Panc1 (cell line): Measurements from ENCODE around the gene RNU5B-1. TPM values are rescaled to one million over a fixed set of nuclear protein-coding genes. Genes with fewer than 3 reads are reported as not detected.
A peak's percentile ranks its signal among the peaks of the same experiment; 100 is the strongest.

Experiments
- ATAC-seq: fragments of 200-7000 bp; cut with Tn5 transposase; 2 replicates; pipeline ENCODE4 v1.9.1; 2020; ENCODE audit warnings: mild to moderate bottlenecking, moderate library complexity
- BruUV-seq: library from RNA; stranded (reverse); fragments of 400-500 nt; replicated peaks from 2 replicates; lab custom pipeline; 2021; lab: Mats Ljungman, UMichigan
- CTCF ChIA-PET: fragments of 300-600 bp; sonication (Branson Sonifier 250); formaldehyde crosslinking; loops from one replicate; lab custom pipeline; 2022; ENCODE audit warnings: antibody characterized with exemption; lab: Charles Lee
- POLR2A ChIA-PET: fragments of 300-600 bp; sonication (Branson Sonifier 250); formaldehyde crosslinking; loops from one replicate; lab custom pipeline; 2022; ENCODE audit warnings: antibody characterized with exemption; lab: Charles Lee
- DNase-seq: peaks from one replicate; pipeline ENCODE4 v3.0.0-alpha.2; 2010; ENCODE audit warnings: low read depth, low spot score
- H3K27ac ChIP-seq: 2 replicates; pipeline ENCODE4 v1.5.1; 2011; ENCODE audit warnings: mild to moderate bottlenecking, low read length, inconsistent platforms
- H3K27me3 ChIP-seq: fragments of 200-500 bp; sonication (Bioruptor generic); 2 replicates; pipeline ENCODE4 v1.6.0; 2014; ENCODE audit warnings: low read length, inconsistent platforms; ENCODE audit not compliant: control insufficient read depth, insufficient read depth
- H3K36me3 ChIP-seq: fragments of 200-500 bp; sonication (Bioruptor generic); 2 replicates; pipeline ENCODE4 v1.5.1; 2014; ENCODE audit warnings: inconsistent platforms, mild to moderate bottlenecking, low read length, moderate library complexity; ENCODE audit not compliant: control insufficient read depth, insufficient read depth
- H3K4me1 ChIP-seq: 2 replicates; pipeline ENCODE4 v1.5.1; 2011; ENCODE audit warnings: inconsistent platforms, mild to moderate bottlenecking, low read length, moderate library complexity; ENCODE audit not compliant: control insufficient read depth, insufficient read depth
- H3K4me3 ChIP-seq, 2 experiments: 2 replicates each; pipeline ENCODE4 v1.5.1; 2011 to 2012; ENCODE audit warnings: low read depth in 2 of 2, low read length in 2 of 2, mild to moderate bottlenecking in 2 of 2, inconsistent platforms in 1 of 2, moderate library complexity in 1 of 2
- H3K9me3 ChIP-seq: fragments of 200-500 bp; sonication (Bioruptor generic); 2 replicates; pipeline ENCODE4 v1.5.1; 2014; ENCODE audit warnings: low read depth, mild to moderate bottlenecking, inconsistent platforms, low read length, moderate library complexity; ENCODE audit not compliant: control insufficient read depth, insufficient read depth
- CTCF ChIP-seq: fragments of 450-650 bp; IDR thresholded peaks from 2 replicates; pipeline ENCODE4 v1.5.1; 2017; ENCODE audit warnings: mild to moderate bottlenecking
- POLR2AphosphoS5 ChIP-seq: IDR thresholded peaks from 2 replicates; pipeline ENCODE4 v1.6.1; 2012; ENCODE audit warnings: mild to moderate bottlenecking, low read depth, low read length, moderate library complexity
- REST ChIP-seq, 2 experiments: IDR thresholded peaks; 2 replicates each; pipeline ENCODE4 v1.6.1; 2011 to 2012; ENCODE audit warnings: low read depth in 2 of 2, control low read depth in 1 of 2, low read length in 1 of 2, mild to moderate bottlenecking in 1 of 2, moderate library complexity in 1 of 2; ENCODE audit not compliant: insufficient read depth in 1 of 2
- SIN3A ChIP-seq: IDR thresholded peaks from 2 replicates; pipeline ENCODE4 v1.6.1; 2012; ENCODE audit warnings: low read depth, mild to moderate bottlenecking, low read length, moderate library complexity, borderline replicate concordance; ENCODE audit not compliant: insufficient read depth
- TCF7L2 ChIP-seq: IDR thresholded peaks from 2 replicates; pipeline ENCODE4 v1.6.1; 2011; ENCODE audit warnings: mild to moderate bottlenecking, low read depth, low read length, inconsistent platforms
- in situ Hi-C: cut with HindIII; loops from 2 replicates; pipeline ENCODE4 v1.10.0; 2016; ENCODE audit warnings: low sequenced_read_pairs, low pct_unique_long_range_greater_than_20kb
- intact Hi-C: fragments of 100-400 bp; cut with micrococcal nuclease; formaldehyde crosslinking; loops from one replicate; pipeline ENCODE4 v1.10.0; 2022; ENCODE audit not compliant: unreplicated experiment
- total RNA-seq: library from RNA; stranded (reverse); gene quantifications from one replicate; pipeline ENCODE4 v1.2.1, GENCODE V29; 2021; ENCODE audit not compliant: unreplicated experiment

Gene RNU5B-1
- total RNA-seq, 1 experiment from 2014 or later = not detected

GRCh38 chr15:65318870-65319356 lies 14.4 kb downstream of the RNU5B-1 start:
- CTCF ChIA-PET = interaction anchor here (0.5 to 1.8 kb wide), 6 partner anchors 66 to 842 kb away, joined by 3 to 10 read pairs (median 4); no protein-coding TSS in a partner anchor
- H3K9me3 ChIP-seq = no peaks in the 10 kb centered on the region
- H3K4me3 ChIP-seq = no peak overlapping the region
- no peaks in the 10 kb centered on the region for H3K36me3 ChIP-seq
- TF ChIP-seq CTCF = peak; percentile 92
- no peak for TF ChIP-seq POLR2AphosphoS5
- no peak for TF ChIP-seq SIN3A
- BruUV-seq = no TSS peak
- no peaks in the 10 kb centered on the region for H3K27me3 ChIP-seq
- peak; percentile 99 for ATAC-seq
- DNase-seq = no peak
- no peak overlapping the region for H3K27ac ChIP-seq
- intact Hi-C loops (loop anchor here (1.0 to 5.0 kb wide), 2 partner anchors 66 to 83 kb away; no protein-coding TSS in a partner anchor), in situ Hi-C loops (no loop called here)
- POLR2A ChIA-PET = interaction anchor here (0.7 kb wide), 1 partner anchor 66 kb away, joined by 3 read pairs; no protein-coding TSS in a partner anchor
- no peaks in the 10 kb centered on the region for H3K4me1 ChIP-seq

- no peak for TF ChIP-seq CTCF
- Histone ChIP-seq H3K4me1 (no peaks in the 10 kb centered on the region), H3K9me3 (no peaks in the 10 kb centered on the region), H3K27me3 (no peaks in the 10 kb centered on the region), H3K27ac (no peak overlapping the region), H3K36me3 (no peaks in the 10 kb centered on the region), H3K4me3 (no peak overlapping the region)
- DNase-seq = no peak
- ChIA-PET POLR2A (no interaction called here), CTCF (interaction anchor here (0.7 kb wide), 1 partner anchor 72 kb away, joined by 7 read pairs; no protein-coding TSS in a partner anchor)
- no TSS peak for BruUV-seq
- intact Hi-C loops (no loop called here), in situ Hi-C loops (loop anchor here (10.0 kb wide), 1 partner anchor 52 kb away; the partner anchor contains the start of gene IGDCC3)
- ATAC-seq = no peak
Observed at GRCh38 chr15:65323071-65323511, 18.6 kb downstream of the RNU5B-1 start.

DNA sequence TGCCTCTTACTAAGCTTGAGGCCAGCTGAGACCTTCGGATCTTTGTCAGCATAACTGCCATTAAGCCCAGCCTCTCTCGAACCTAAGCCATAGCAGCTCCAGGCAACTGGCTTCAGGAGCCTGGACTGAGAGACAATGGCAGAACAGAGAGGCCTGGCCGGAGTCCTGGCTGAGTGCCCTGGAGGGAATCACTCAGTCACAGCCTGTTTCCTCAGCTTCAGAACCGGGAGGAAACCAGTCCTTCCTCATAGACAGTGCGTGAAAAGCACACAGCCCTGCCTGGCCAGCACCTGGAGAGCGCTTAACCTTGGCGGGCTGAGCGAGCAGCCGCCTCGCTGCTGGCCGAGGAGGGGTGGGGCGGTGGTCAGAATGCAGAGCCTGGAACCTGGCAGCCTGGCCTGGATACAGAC lies 21.6 kb downstream of the RNU5B-1 start:
- POLR2A ChIA-PET = interaction anchor here (1.0 kb wide), 1 partner anchor 21 kb away, joined by 7 read pairs; no protein-coding TSS in a partner anchor
- in situ Hi-C loops = loop anchor here (10.0 kb wide), 1 partner anchor 49 kb away; the partner anchor contains the start of gene IGDCC3
- BruUV-seq = no TSS peak

More for the DNA sequence above, 21.6 kb downstream of the RNU5B-1 start:
- TF ChIP-seq REST (IDR thresholded peaks at IDR 0.05; ENCODE audit: insufficient read depth in 1 of 2, low read depth in 2 of 2, low read length in 1 of 2) = no peak
- no peak for TF ChIP-seq CTCF
- TF ChIP-seq TCF7L2 = no peak
- TF ChIP-seq SIN3A = no peak
- TF ChIP-seq POLR2AphosphoS5 = no peak
- CTCF ChIA-PET = interaction anchor here (0.6 kb wide), 1 partner anchor 53 kb away, joined by 8 read pairs; no protein-coding TSS in a partner anchor
- Histone ChIP-seq H3K27me3 (no peaks in the 10 kb centered on the region), H3K4me1 (no peaks in the 10 kb centered on the region), H3K27ac (no peak overlapping the region), H3K36me3 (no peaks in the 10 kb centered on the region), H3K9me3 (no peaks in the 10 kb centered on the region), H3K4me3 (no peak overlapping the region)
- ATAC-seq (no peak), DNase-seq (no peak)
- intact Hi-C loops = no loop called here
